Testis (tissue), 3 donors: Measurements from ENCODE around the gene PTPRU. TPM values are rescaled to one million over a fixed set of nuclear protein-coding genes. Genes with fewer than 3 reads are reported as not detected.

Experiments
- DNase-seq: peaks from one replicate; pipeline ENCODE4 v3.0.0-alpha.2; 2019
- H3K27ac ChIP-seq, 2 donors: fragments of 200-600 bp; sonication (generic); one replicate each; pipeline ENCODE4 v1.5.1; 2019
- H3K27me3 ChIP-seq: fragments of 200-600 bp; sonication (generic); one replicate; pipeline ENCODE4 v1.5.1; 2019
- H3K36me3 ChIP-seq: fragments of 200-600 bp; sonication (generic); one replicate; pipeline ENCODE4 v1.5.1; 2017; ENCODE audit warnings: low read depth; ENCODE audit errors: missing control alignments
- H3K4me1 ChIP-seq: fragments of 200-600 bp; sonication (generic); one replicate; pipeline ENCODE4 v1.5.1; 2019
- H3K4me3 ChIP-seq, 2 donors: fragments of 200-600 bp; sonication (generic); one replicate each; pipeline ENCODE4 v1.5.1; 2017 to 2019
- H3K9me3 ChIP-seq: fragments of 200-600 bp; sonication (generic); one replicate; pipeline ENCODE4 v1.5.1; 2017
- CTCF ChIP-seq, 3 experiments: fragments of 450-650 bp in 2 of 3; fragments of 200-600 bp in 1 of 3; sonication (generic) in 1 of 3; IDR thresholded peaks; one replicate each; pipeline ENCODE4 v1.5.1; 2016 to 2019; ENCODE audit warnings: antibody characterized with exemption in 3 of 3, mild to moderate bottlenecking in 2 of 3, moderate library complexity in 1 of 3
- POLR2A ChIP-seq: fragments of 450-650 bp; IDR thresholded peaks from one replicate; pipeline ENCODE4 v1.6.1; 2017; ENCODE audit warnings: antibody characterized with exemption, mild to moderate bottlenecking, moderate library complexity
- WGBS, 2 donors: methylation state at CpG; one replicate each; pipeline ENCODE4 v1.1.5; 2018; 5-methylcytosine and 5-hydroxymethylcytosine counted together
- intact Hi-C: fragments of 100-400 bp; cut with DNase I; formaldehyde crosslinking; loops from one replicate; pipeline ENCODE4 v1.15.1; 2023; ENCODE audit warnings: low total_unique reads
- polyA plus RNA-seq: library from polyadenylated mRNA; stranded (reverse); fragments of 350-450 nt; fragmentation: Illumina TruSeq; extraction: RNeasy Lipid Tissue Mini Kit (QIAGEN cat#74804); gene quantifications from one replicate; pipeline ENCODE4 v1.2.3, GENCODE V29; 2014; ENCODE audit warnings: low read depth, low replicate concordance; ENCODE audit not compliant: insufficient read depth
- total RNA-seq, 2 donors: library from RNA; depleted of rRNA; stranded (reverse); fragments of >200 nt; gene quantifications; one replicate each; pipeline ENCODE4 v1.2.3, GENCODE V29; 2016

Gene PTPRU
- total and polyA plus RNA-seq, 3 donors from 2014 or later, result 13.3 to 39.1 (median 21.7) TPM

GRCh38 chr1:29266912-29267311, 30.6 kb downstream of the PTPRU start:
- no peaks in the 10 kb centered on the region for H3K27me3 ChIP-seq
- H3K4me1 ChIP-seq, result peaks cover 8% of the 10 kb centered on the region
- 97 to 100% methylated on average over 3 of the region's 3 CpGs for WGBS, 2 donors
- intact Hi-C loops, result no loop called here
- no peak overlapping the region for H3K27ac ChIP-seq
- no peak overlapping the region for H3K4me3 ChIP-seq
- H3K36me3 ChIP-seq, result no peaks in the 10 kb centered on the region
- no peak for DNase-seq
- no peak for TF ChIP-seq CTCF (IDR thresholded peaks at IDR 0.05)
- no peaks in the 10 kb centered on the region for H3K9me3 ChIP-seq

GRCh38 chr1:29267321-29268070, 31.2 kb downstream of the PTPRU start:
- WGBS, 2 donors, result 84 to 85% methylated on average over 9 of the region's 9 CpGs

GRCh38 chr1:29269382-29269781, 33.1 kb downstream of the PTPRU start:
- Histone ChIP-seq H3K36me3 (no peaks in the 10 kb centered on the region), H3K27ac (no peak overlapping the region)

More at GRCh38 chr1:29267321-29268070, 31.2 kb downstream of the PTPRU start:
- Histone ChIP-seq H3K27ac (no peak overlapping the region), H3K4me1 (peaks cover 11% of the 10 kb centered on the region), H3K36me3 (no peaks in the 10 kb centered on the region), H3K27me3 (no peaks in the 10 kb centered on the region), H3K4me3 (no peak overlapping the region), H3K9me3 (no peaks in the 10 kb centered on the region)
- TF ChIP-seq POLR2A, result no peak
- no peak for TF ChIP-seq CTCF (IDR thresholded peaks at IDR 0.05)
- DNase-seq, result no peak
- intact Hi-C loops, result no loop called here

GRCh38 chr1:29270929-29271521, 34.7 kb downstream of the PTPRU start:
- Histone ChIP-seq H3K27ac (no peak overlapping the region), H3K9me3 (no peaks in the 10 kb centered on the region), H3K4me1 (peaks cover 11% of the 10 kb centered on the region), H3K36me3 (no peaks in the 10 kb centered on the region), H3K4me3 (no peak overlapping the region), H3K27me3 (no peaks in the 10 kb centered on the region)
- WGBS, 2 donors, result 55 to 56% methylated on average over 3 of the region's 3 CpGs
- TF ChIP-seq CTCF (IDR thresholded peaks at IDR 0.05), result no peak
- TF ChIP-seq POLR2A, result no peak
- DNase-seq, result no peak
- intact Hi-C loops, result no loop called here

More at GRCh38 chr1:29269382-29269781, 33.1 kb downstream of the PTPRU start:
- peaks cover 11% of the 10 kb centered on the region for H3K4me1 ChIP-seq
- no peak for TF ChIP-seq CTCF (IDR thresholded peaks at IDR 0.05)
- TF ChIP-seq POLR2A, result no peak
- WGBS, 2 donors, result 84 to 87% methylated on average over 8 of the region's 8 CpGs
- no peaks in the 10 kb centered on the region for H3K27me3 ChIP-seq
- no peak overlapping the region for H3K4me3 ChIP-seq
- H3K9me3 ChIP-seq, result no peaks in the 10 kb centered on the region
- no peak for DNase-seq
- intact Hi-C loops, result no loop called here
